ACC112 (cell line): ENCODE data around the gene OSTM1.
"Not testable (repeated sequence)": the region's sequence is repeated elsewhere in the genome, so short reads cannot be mapped to it uniquely, and the experiment has no call there.

Experiments used
- H2AFZ ChIP-seq: fragments of 200-600 bp; sonication (generic); one replicate; pipeline ENCODE4 v1.6.0; 2017; ENCODE audit warnings: antibody characterized with exemption, low read length; ENCODE audit not compliant: unreplicated experiment
- H3K27ac ChIP-seq: fragments of 200-600 bp; sonication (generic); 2 replicates; pipeline ENCODE4 v1.5.1; 2014; ENCODE audit warnings: low read depth, mild to moderate bottlenecking, antibody characterized with exemption, low read length, moderate library complexity
- H3K27me3 ChIP-seq: fragments of 200-600 bp; sonication (generic); 2 replicates; pipeline ENCODE4 v1.6.1; 2014; ENCODE audit warnings: mild to moderate bottlenecking, antibody characterized with exemption, low read length, moderate library complexity, mixed read lengths; ENCODE audit not compliant: insufficient read depth
- H3K36me3 ChIP-seq: fragments of 200-600 bp; sonication (generic); 2 replicates; pipeline ENCODE4 v1.6.1; 2016; ENCODE audit warnings: mild to moderate bottlenecking, antibody characterized with exemption, low read length, moderate library complexity, mixed read lengths; ENCODE audit not compliant: insufficient read depth
- H3K4me1 ChIP-seq: fragments of 200-600 bp; sonication (generic); one replicate; pipeline ENCODE4 v1.6.1; 2016; ENCODE audit warnings: low read length, mixed read lengths; ENCODE audit not compliant: insufficient read depth, unreplicated experiment, control insufficient read depth
- H3K4me3 ChIP-seq: fragments of 200-600 bp; sonication (generic); 2 replicates; pipeline ENCODE4 v1.5.1; 2014; ENCODE audit warnings: mild to moderate bottlenecking, low read depth, low read length
- H3K79me2 ChIP-seq: fragments of 200-600 bp; sonication (generic); one replicate; pipeline ENCODE4 v1.6.0; 2016; ENCODE audit warnings: low read length; ENCODE audit not compliant: control insufficient read depth, unreplicated experiment, insufficient read depth

OSTM1 gene

GRCh38 chr6:108020472-108021116, 53.9 kb downstream of the OSTM1 start:
- Histone ChIP-seq H2AFZ (no peak overlapping the region), H3K79me2 (no peaks in the 10 kb centered on the region), H3K36me3 (no peaks in the 10 kb centered on the region), H3K4me1 (no peaks in the 10 kb centered on the region), H3K27me3 (0 out of 2 replicates have a peak, but pooled peaks cover 9% of the 10 kb centered on the region), H3K4me3 (no peak overlapping the region), H3K27ac (no peak overlapping the region)

- not testable (repeated sequence) for H3K36me3 ChIP-seq, H3K4me1 ChIP-seq, H3K27ac ChIP-seq, H2AFZ ChIP-seq, H3K27me3 ChIP-seq, H3K4me3 ChIP-seq, H3K79me2 ChIP-seq
Measured at GRCh38 chr6:108016283-108016682, 58.3 kb downstream of the OSTM1 start.

GRCh38 chr6:108013787-108014439, 60.6 kb downstream of the OSTM1 start:
- Histone ChIP-seq H3K4me1 (no peaks in the 10 kb centered on the region), H3K36me3 (no peaks in the 10 kb centered on the region), H3K79me2 (no peaks in the 10 kb centered on the region), H2AFZ (no peak overlapping the region), H3K4me3 (no peak overlapping the region), H3K27ac (no peak overlapping the region), H3K27me3 (0 out of 2 replicates have a peak, but pooled peaks cover 9% of the 10 kb centered on the region)

- Histone ChIP-seq H3K27ac (no peak overlapping the region), H3K27me3 (no peaks in the 10 kb centered on the region), H3K36me3 (no peaks in the 10 kb centered on the region), H2AFZ (no peak overlapping the region), H3K79me2 (no peaks in the 10 kb centered on the region), H3K4me1 (no peaks in the 10 kb centered on the region), H3K4me3 (no peak overlapping the region)
Measured at GRCh38 chr6:108009894-108010293, 64.6 kb downstream of the OSTM1 start.

GRCh38 chr6:108009258-108009657, 65.3 kb downstream of the OSTM1 start:
- H3K27me3 ChIP-seq, H3K27ac ChIP-seq, H3K4me3 ChIP-seq, H3K4me1 ChIP-seq, H3K79me2 ChIP-seq, H2AFZ ChIP-seq, H3K36me3 ChIP-seq: not testable (repeated sequence)

GRCh38 chr6:108008363-108008762, 66.2 kb downstream of the OSTM1 start:
- H3K4me1 ChIP-seq: no peaks in the 10 kb centered on the region
- H3K27ac ChIP-seq: no peak overlapping the region
- no peak overlapping the region for H2AFZ ChIP-seq
- H3K27me3 ChIP-seq: no peaks in the 10 kb centered on the region
- H3K4me3 ChIP-seq: no peak overlapping the region
- no peaks in the 10 kb centered on the region for H3K79me2 ChIP-seq
- no peaks in the 10 kb centered on the region for H3K36me3 ChIP-seq

GRCh38 chr6:108005961-108006360, 68.6 kb downstream of the OSTM1 start:
- Histone ChIP-seq H3K4me1 (no peaks in the 10 kb centered on the region), H3K36me3 (no peaks in the 10 kb centered on the region), H3K27ac (no peak overlapping the region), H3K27me3 (no peaks in the 10 kb centered on the region), H3K4me3 (no peak overlapping the region), H2AFZ (no peak overlapping the region), H3K79me2 (no peaks in the 10 kb centered on the region)

- no peaks in the 10 kb centered on the region for H3K27me3 ChIP-seq
- no peak overlapping the region for H3K27ac ChIP-seq
- no peaks in the 10 kb centered on the region for H3K79me2 ChIP-seq
- H3K4me3 ChIP-seq: no peak overlapping the region
- no peaks in the 10 kb centered on the region for H3K36me3 ChIP-seq
- H3K4me1 ChIP-seq: no peaks in the 10 kb centered on the region
- no peak overlapping the region for H2AFZ ChIP-seq
Measured at GRCh38 chr6:108004861-108005260, 69.7 kb downstream of the OSTM1 start.

GRCh38 chr6:108002365-108003221, 71.9 kb downstream of the OSTM1 start:
- no peak overlapping the region for H3K27ac ChIP-seq
- H3K27me3 ChIP-seq: no peaks in the 10 kb centered on the region
- no peaks in the 10 kb centered on the region for H3K36me3 ChIP-seq
- no peak overlapping the region for H3K4me3 ChIP-seq
- no peaks in the 10 kb centered on the region for H3K79me2 ChIP-seq
- H2AFZ ChIP-seq: no peak overlapping the region
- H3K4me1 ChIP-seq: no peaks in the 10 kb centered on the region

- no peaks in the 10 kb centered on the region for H3K79me2 ChIP-seq
- H3K4me3 ChIP-seq: no peak overlapping the region
- no peak overlapping the region for H2AFZ ChIP-seq
- H3K36me3 ChIP-seq: no peaks in the 10 kb centered on the region
- no peak overlapping the region for H3K27ac ChIP-seq
- no peaks in the 10 kb centered on the region for H3K27me3 ChIP-seq
- no peaks in the 10 kb centered on the region for H3K4me1 ChIP-seq
Measured at GRCh38 chr6:108001696-108002231, 72.8 kb downstream of the OSTM1 start.
